K562 (cell line): Measurements from ENCODE around the gene LRRC47. TPM values are rescaled to one million over a fixed set of nuclear protein-coding genes. Genes with fewer than 3 reads are reported as not detected.

Experiments
- ATAC-seq: fragments of 200-7000 bp; cut with Tn5 transposase; 3 replicates; pipeline ENCODE4 v1.9.1; 2020; ENCODE audit warnings: moderate library complexity
- BruUV-seq: library from RNA; stranded (reverse); fragments of 400-500 nt; replicated peaks from 2 replicates; lab custom pipeline; 2021; lab: Mats Ljungman, UMichigan
- CTCF ChIA-PET: fragments of 300-600 bp; formaldehyde crosslinking; extraction: SDS; loops from one replicate; lab custom pipeline; 2021; ENCODE audit warnings: low intra/inter-chr PET ratio; lab: Yijun Ruan, JAX
- POLR2A ChIA-PET: fragments of 300-600, 350-650 bp; sonication (Branson Sonifier 250); formaldehyde crosslinking; extraction: SDS; loops from one replicate; lab custom pipeline; 2021; ENCODE audit warnings: antibody characterized with exemption, inconsistent platforms; lab: Yijun Ruan, JAX
- DNase-seq, 4 experiments: peaks; one replicate each; pipeline versions ENCODE4 v3.0.0 to v3.0.0-alpha.2; 2011 to 2018; ENCODE audit warnings: low spot score in 3 of 4, mixed read lengths in 3 of 4; ENCODE audit errors: extremely low read depth in 1 of 4
- FAIRE-seq: peaks from 2 replicates; lab custom pipeline; 2011; peaks lifted over from hg19 to GRCh38; lab: Jason Lieb, UNC
- H2AFZ ChIP-seq: 2 replicates; pipeline ENCODE4 v1.6.0; 2011; ENCODE audit warnings: low read depth, low read length, control low read depth, inconsistent platforms
- H3K27ac ChIP-seq: fragments of 200-600 bp; 3 replicates; pipeline ENCODE4 v1.8.0; 2011; ENCODE audit warnings: low read depth, mild to moderate bottlenecking, control low read depth, inconsistent platforms, low read length, moderate library complexity, mixed read lengths; ENCODE audit errors: extremely low read depth
- H3K27me3 ChIP-seq, 2 experiments: fragments of 300-600 bp in 1 of 2; 2 replicates in 1 of 2; 3 replicates in 1 of 2; pipeline versions ENCODE4 v1.6.0 to v1.8.0; 2011; ENCODE audit warnings: inconsistent platforms in 2 of 2, low read length in 2 of 2, mild to moderate bottlenecking in 1 of 2, mixed read lengths in 1 of 2, moderate library complexity in 1 of 2; ENCODE audit not compliant: control insufficient read depth in 2 of 2, insufficient read depth in 2 of 2
- H3K36me3 ChIP-seq: fragments of 300-600 bp; 3 replicates; pipeline ENCODE4 v1.8.0; 2011; ENCODE audit warnings: mild to moderate bottlenecking, low read length, inconsistent platforms; ENCODE audit not compliant: control insufficient read depth, insufficient read depth
- H3K4me1 ChIP-seq, 2 experiments: fragments of 200-600 bp in 1 of 2; replicated peaks in 1 of 2; 2 replicates in 1 of 2; 3 replicates in 1 of 2; pipeline versions ENCODE4 v1.5.1 to v1.8.0; 2011; ENCODE audit warnings: inconsistent platforms in 2 of 2, low read length in 2 of 2, mild to moderate bottlenecking in 1 of 2, mixed read lengths in 1 of 2, moderate library complexity in 1 of 2; ENCODE audit not compliant: control insufficient read depth in 2 of 2, insufficient read depth in 2 of 2
- H3K4me2 ChIP-seq: 2 replicates; pipeline ENCODE4 v1.6.1; 2011; ENCODE audit warnings: low read length, control low read depth, inconsistent platforms, mixed read lengths; ENCODE audit not compliant: insufficient read depth
- H3K4me3 ChIP-seq: fragments of 200-600 bp; sonication (generic), shearing (Covaris generic); 2 replicates; pipeline ENCODE4 v1.5.1; 2016; ENCODE audit warnings: control low read depth, inconsistent platforms
- H3K79me2 ChIP-seq: fragments of 200-600 bp; 3 replicates; pipeline ENCODE4 v1.8.0; 2011; ENCODE audit warnings: low read length, inconsistent platforms; ENCODE audit not compliant: control insufficient read depth, insufficient read depth
- H3K9ac ChIP-seq, 2 experiments: 2 replicates each; pipeline versions ENCODE4 v1.6.0 to v1.6.1; 2011; ENCODE audit warnings: low read depth in 2 of 2, low read length in 2 of 2, control low read depth in 1 of 2, inconsistent platforms in 1 of 2, mild to moderate bottlenecking in 1 of 2, mixed read lengths in 1 of 2; ENCODE audit not compliant: insufficient read depth in 1 of 2
- H3K9me1 ChIP-seq: one replicate; pipeline ENCODE4 v1.6.0; 2011; ENCODE audit warnings: inconsistent platforms, mild to moderate bottlenecking, low read length, moderate library complexity; ENCODE audit not compliant: control insufficient read depth, insufficient read depth
- H3K9me3 ChIP-seq: replicated peaks from 2 replicates; pipeline ENCODE4 v1.5.1; 2011; ENCODE audit warnings: low read depth, low read length, inconsistent platforms; ENCODE audit not compliant: control insufficient read depth, insufficient read depth
- H4K20me1 ChIP-seq: replicated peaks from 2 replicates; pipeline ENCODE4 v1.6.1; 2011; ENCODE audit warnings: low read length, inconsistent platforms, mixed read lengths; ENCODE audit not compliant: control insufficient read depth, insufficient read depth
- ARID3B ChIP-seq: fragments of 250-450 bp; sonication (Bioruptor Pico); IDR thresholded peaks from 2 replicates; pipeline ENCODE4 v1.4.0; 2020; ENCODE audit warnings: borderline replicate concordance
- CBFA2T2 ChIP-seq: fragments of 450-650 bp; conservative IDR thresholded peaks from 2 replicates; pipeline ENCODE4 v1.6.1; 2017; ENCODE audit warnings: mild to moderate bottlenecking
- CHD1 ChIP-seq: fragments of 200-600 bp; sonication (generic); IDR thresholded peaks from one replicate; pipeline ENCODE4 v1.6.1; 2012; ENCODE audit warnings: mild to moderate bottlenecking, moderate library complexity, low read length, inconsistent platforms
- FOXP1 ChIP-seq: sonication (generic); formaldehyde crosslinking; IDR thresholded peaks from 2 replicates; pipeline ENCODE4 v1.8.0; 2022; ENCODE audit warnings: mild to moderate bottlenecking, missing genetic modification reagents
- GABPB2 ChIP-seq: fragments of 250-450 bp; sonication (Bioruptor Pico); conservative IDR thresholded peaks from 2 replicates; pipeline ENCODE4 v1.5.1; 2021; ENCODE audit warnings: mild to moderate bottlenecking
- HIVEP1 ChIP-seq: fragments of 250-450 bp; sonication (Bioruptor Pico); IDR thresholded peaks from 2 replicates; pipeline ENCODE4 v1.4.0; 2020; ENCODE audit warnings: mild to moderate bottlenecking
- KDM1A ChIP-seq, 2 experiments: fragments of 450-650 bp; IDR thresholded peaks; 2 replicates each; pipeline ENCODE4 v1.6.1; 2016; ENCODE audit warnings: mild to moderate bottlenecking in 2 of 2
- SRSF3 ChIP-seq: fragments of 200-400 bp; formaldehyde crosslinking; IDR thresholded peaks from 2 replicates; pipeline ENCODE4 v1.6.1; 2016; ENCODE audit warnings: mild to moderate bottlenecking, low read length, moderate library complexity; ENCODE audit not compliant: insufficient read depth
- TRIM28 ChIP-seq: fragments of 450-650 bp; IDR thresholded peaks from 2 replicates; pipeline ENCODE4 v1.6.1; 2017
- ZC3H4 ChIP-seq: sonication (generic); formaldehyde crosslinking; IDR thresholded peaks from 2 replicates; pipeline ENCODE4 v1.9.0; 2021; ENCODE audit warnings: missing genetic modification reagents, borderline replicate concordance
- ZKSCAN1 ChIP-seq: fragments of 150-350 bp; IDR thresholded peaks from 2 replicates; pipeline ENCODE4 v1.6.1; 2016; ENCODE audit warnings: low read depth, low read length
- ZNF785 ChIP-seq: fragments of 250-450 bp; sonication (Bioruptor Pico); IDR thresholded peaks from 2 replicates; pipeline ENCODE4 v1.4.0; 2020; ENCODE audit warnings: mild to moderate bottlenecking
- WGBS: fragments of 100-300 bp; shearing (Covaris generic); methylation state at CpG from one replicate; pipeline ENCODE4 v1.1.6; 2016; ENCODE audit warnings: low coverage, mixed read lengths; ENCODE audit not compliant: insufficient coverage; ENCODE audit errors: missing lambda C conversion rate; 5-methylcytosine and 5-hydroxymethylcytosine counted together
- in situ Hi-C: fragments of 300-500 bp; cut with MboI; formaldehyde crosslinking; loops from 4 replicates; pipeline ENCODE4 v1.15.0; 2018; ENCODE audit warnings: inconsistent platforms, mixed read lengths
- intact Hi-C: fragments of 100-400 bp; cut with micrococcal nuclease; formaldehyde crosslinking; loops from 2 replicates; pipeline ENCODE4 v1.14.2; 2022
- polyA plus RNA-seq, 8 experiments: library from polyadenylated mRNA; depleted of rRNA in 4 of 8; stranded (reverse) in 5 of 8; unstranded in 3 of 8; fragments of >200 nt; fragmentation: Nextera tagmentation in 2 of 8; fragmentation: Illumina TruSeq in 1 of 8; extraction: Ambion mirVana in 2 of 8; extraction: Trizol in 1 of 8; gene quantifications; 2 replicates each; pipeline versions ENCODE4 v1.2.1 to v1.2.3, GENCODE V29; 2011 to 2014; ENCODE audit warnings: inconsistent platforms in 1 of 8, missing spikeins in 1 of 8
- total RNA-seq, 7 experiments: library from RNA; depleted of rRNA in 6 of 7; stranded (reverse); fragments of >200 nt in 6 of 7; fragmentation: Illumina TruSeq in 2 of 7; extraction: Trizol in 2 of 7; gene quantifications; 2 replicates each; pipeline versions ENCODE4 v1.2.1 to v1.2.3, GENCODE V29; 2011 to 2021; ENCODE audit warnings: low replicate concordance in 1 of 7

The LRRC47 gene
- total and polyA plus RNA-seq, 9 of the 15 experiments (the other 6 are each of a cell fraction or from before 2014, with no cell fraction given): 4.6 to 68.0 (median 35.9) TPM

DNA sequence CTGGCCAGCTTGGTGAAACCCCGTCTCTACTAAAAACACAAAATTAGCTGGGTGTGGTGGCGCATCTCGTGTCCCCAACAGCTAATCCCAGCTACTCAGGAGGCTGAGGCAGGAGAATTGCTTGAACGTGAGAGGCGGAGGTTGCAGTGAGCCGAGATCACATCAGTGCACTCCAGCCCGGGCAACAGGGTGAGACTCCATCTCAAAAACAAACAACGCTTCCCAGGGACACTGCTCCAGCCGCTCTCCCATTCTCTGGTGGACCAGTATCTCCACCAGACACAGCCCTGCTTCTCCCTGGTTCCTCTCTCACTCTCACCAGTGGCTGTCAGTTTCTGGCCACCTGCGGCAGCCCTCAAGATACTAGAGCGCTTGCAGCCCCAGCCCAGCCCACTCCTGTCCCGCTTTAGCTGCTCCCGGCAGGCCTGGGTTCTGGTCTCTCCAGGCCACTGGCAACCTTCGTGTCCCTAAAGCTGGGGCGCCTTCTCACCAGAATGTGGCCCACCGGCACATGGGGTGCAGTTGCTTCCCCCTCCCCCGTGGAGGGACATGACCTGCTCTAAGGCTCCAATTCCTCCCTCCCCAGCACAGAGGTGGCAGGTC is 20.9 kb upstream of the LRRC47 start:
- no peak overlapping the region for H3K9ac ChIP-seq
- H3K27ac ChIP-seq: no peak overlapping the region
- no TSS peak for BruUV-seq
- ChIA-PET CTCF (no interaction called here), POLR2A (interaction anchor here (1.9 kb wide), 1 partner anchor 12 kb away, joined by 8 read pairs; no protein-coding TSS in a partner anchor)
- 69% methylated on average over 15 of the region's 17 CpGs for WGBS
- peaks cover 3% of the 10 kb centered on the region for H3K9me1 ChIP-seq
- ATAC-seq (no peak), DNase-seq (no peak), FAIRE-seq (no peak)
- H2AFZ ChIP-seq: no peak overlapping the region
- H4K20me1 ChIP-seq: no peaks in the 10 kb centered on the region
- peaks cover under 1 to 26% of the 10 kb centered on the region in 2 experiments; a peak in 3 of 5 replicates for H3K4me1 ChIP-seq
- H3K79me2 ChIP-seq: no peaks in the 10 kb centered on the region
- in situ Hi-C loops: no loop called here
- no peak overlapping the region for H3K4me3 ChIP-seq
- H3K27me3 ChIP-seq: no peaks in the 10 kb centered on the region
- H3K36me3 ChIP-seq: peaks cover 30% of the 10 kb centered on the region; the same call in 2 of the 3 replicates
- no peak for TF ChIP-seq CHD1
- no peak for TF ChIP-seq SRSF3
- no peak for TF ChIP-seq ZNF785 (CRISPR knock-in tag)
- TF ChIP-seq TRIM28: no peak
- TF ChIP-seq ARID3B (CRISPR knock-in tag): no peak
- TF ChIP-seq FOXP1 (CRISPR knock-in tag): no peak
- TF ChIP-seq ZC3H4 (CRISPR knock-in tag): no peak
- TF ChIP-seq CBFA2T2: no peak
- no peak for TF ChIP-seq HIVEP1
- no peak for TF ChIP-seq KDM1A (IDR thresholded peaks at IDR 0.05)
- no peak for TF ChIP-seq ZKSCAN1
- no peak for TF ChIP-seq GABPB2 (CRISPR knock-in tag)
- TF ChIP-seq, all 486 proteins: peak for 0
- H3K4me2 ChIP-seq: no peak overlapping the region
- H3K9me3 ChIP-seq: no peaks in the 10 kb centered on the region
- intact Hi-C loops: no loop called here
